LHCN-M2 (cell line): ENCODE data around the gene MRPL24. TPM values are rescaled to one million over a fixed set of nuclear protein-coding genes. Genes with fewer than 3 reads are reported as not detected.
A peak's percentile ranks its signal among the peaks of the same experiment; 100 is the strongest.

Experiments
- DNase-seq: peaks from one replicate; pipeline ENCODE4 v3.0.0-alpha.2; 2012; ENCODE audit warnings: low read depth
- total RNA-seq: library from RNA; depleted of rRNA; stranded (reverse); fragments of >200 nt; gene quantifications from 2 replicates; pipeline ENCODE4 v1.2.3, GENCODE V29; 2014

The MRPL24 gene
- total RNA-seq, 1 experiment from 2014 or later = 86.1 TPM

GRCh38 chr1:156744344-156744743, 3.5 kb upstream of the MRPL24 start:
- DNase-seq = no peak

- no peak for DNase-seq
These were observed 2.7 kb upstream of the MRPL24 start for GRCh38 chr1:156743367-156744302.

GRCh38 chr1:156742801-156743200, 1.9 kb upstream of the MRPL24 start:
- no peak for DNase-seq

GRCh38 chr1:156742017-156742416, 1.1 kb upstream of the MRPL24 start:
- DNase-seq = no peak

GRCh38 chr1:156741481-156741983, 644 bp upstream of the MRPL24 start:
- DNase-seq = no peak

DNA sequence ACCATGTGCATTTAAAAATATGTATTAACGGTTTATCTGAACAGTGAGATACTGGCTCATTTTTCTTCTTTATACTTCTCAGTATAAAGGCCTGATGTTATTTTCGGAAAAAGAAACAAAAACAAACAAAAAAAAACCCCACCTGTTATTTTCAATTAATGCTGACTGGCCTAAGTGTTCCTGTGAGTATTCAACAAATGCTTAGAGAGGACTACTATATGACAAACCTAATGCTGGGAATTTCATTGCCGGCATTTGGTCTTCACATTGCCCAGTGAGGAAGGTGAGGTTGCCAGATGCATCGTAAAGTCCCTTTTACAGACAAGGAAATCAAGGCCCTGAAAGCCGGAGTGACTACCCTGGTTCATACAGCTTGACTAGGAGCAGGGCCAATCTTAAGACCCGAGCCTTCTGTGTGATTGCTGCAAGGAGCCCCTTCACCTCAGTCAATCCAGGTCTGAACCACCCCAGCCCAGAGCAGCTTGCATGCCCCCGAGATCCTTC, 599 bp downstream of the MRPL24 start:
- DNase-seq = peak; percentile 31

DNA sequence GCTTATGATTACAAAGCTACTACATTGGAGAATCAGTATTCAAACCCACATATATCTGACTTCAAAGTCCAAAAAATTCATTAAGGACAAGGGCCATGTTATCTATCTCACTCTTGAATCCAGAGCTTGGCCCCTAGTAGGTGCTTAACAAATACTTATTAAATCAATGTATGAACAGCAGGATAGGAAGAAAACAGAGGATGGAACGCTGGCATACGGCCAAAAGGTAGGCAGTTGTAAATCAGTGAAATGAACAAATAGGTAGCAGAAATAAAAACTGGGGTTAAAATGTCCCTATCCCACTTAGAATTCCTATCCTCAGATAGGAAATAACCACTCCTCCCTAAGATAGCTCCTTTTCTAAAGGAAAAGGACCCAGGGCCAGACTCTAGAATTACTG, 2.0 kb downstream of the MRPL24 start:
- DNase-seq = no peak

DNA sequence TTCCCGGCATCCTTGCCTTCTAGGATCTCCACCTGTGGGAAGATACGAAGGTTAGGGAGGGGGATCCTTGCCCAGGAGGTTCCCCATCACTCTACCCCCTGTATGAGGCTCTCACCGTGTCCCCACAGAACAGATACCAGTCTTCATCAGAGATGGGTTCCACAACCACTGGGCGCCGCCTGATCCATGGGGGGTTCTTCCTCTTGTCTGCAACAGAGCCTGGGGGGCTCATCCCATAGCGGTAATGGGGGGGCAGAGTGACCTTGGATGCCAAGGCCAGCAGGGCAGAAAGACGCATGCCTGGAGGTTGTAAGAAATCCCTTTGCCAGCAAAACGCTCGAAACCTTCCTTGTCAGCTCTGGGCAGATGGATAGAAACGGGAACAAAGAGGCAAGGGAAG, 2.5 kb downstream of the MRPL24 start:
- no peak for DNase-seq

DNA sequence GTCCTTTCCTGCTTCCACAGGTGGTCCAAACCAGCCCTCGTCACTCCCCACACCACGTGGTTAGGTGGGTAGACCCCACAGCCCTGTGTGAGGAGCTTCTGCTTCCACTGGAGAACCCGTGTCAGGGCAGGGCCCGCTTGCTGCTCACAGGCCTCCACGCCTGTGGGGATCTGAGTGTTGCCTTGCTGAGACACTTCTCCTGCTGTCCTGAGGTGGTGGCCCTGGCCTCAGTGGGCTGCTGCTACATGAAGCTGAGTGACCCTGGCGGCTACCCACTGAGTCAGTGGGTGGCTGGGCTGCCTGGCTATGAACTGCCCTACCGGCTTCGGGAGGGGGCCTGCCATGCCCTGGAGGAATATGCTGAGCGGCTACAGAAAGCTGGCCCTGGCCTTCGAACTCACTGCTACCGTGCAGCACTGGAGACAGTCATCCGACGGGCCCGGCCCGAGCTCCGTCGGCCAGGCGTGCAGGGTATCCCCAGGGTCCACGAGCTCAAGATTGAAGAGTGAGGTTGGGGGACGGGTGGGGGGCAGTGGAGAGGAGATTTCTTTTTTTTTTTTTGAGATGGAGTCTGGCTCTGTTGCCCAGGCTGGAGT, 6.8 kb downstream of the MRPL24 start:
- DNase-seq = no peak

GRCh38 chr1:156728599-156729462, 12.1 kb downstream of the MRPL24 start, which contains the start of gene ISG20L2:
Gene ISG20L2, minus strand, starts transcription at chr1:156728766. Its CDS starts 1,114 bp downstream, at chr1:156727652.
- DNase-seq = peak; percentile 97

- DNase-seq = peak; percentile 77
These were observed 12.8 kb downstream of the MRPL24 start, which contains the start of gene METTL25B for GRCh38 chr1:156727926-156728598. Gene METTL25B, plus strand, starts transcription at chr1:156728469. Its CDS starts 636 bp downstream, at chr1:156729105.

GRCh38 chr1:156727492-156727891, 13.4 kb downstream of the MRPL24 start:
- no peak for DNase-seq

GRCh38 chr1:156726549-156727226, 14.2 kb downstream of the MRPL24 start:
- DNase-seq = peak; percentile 69

DNA sequence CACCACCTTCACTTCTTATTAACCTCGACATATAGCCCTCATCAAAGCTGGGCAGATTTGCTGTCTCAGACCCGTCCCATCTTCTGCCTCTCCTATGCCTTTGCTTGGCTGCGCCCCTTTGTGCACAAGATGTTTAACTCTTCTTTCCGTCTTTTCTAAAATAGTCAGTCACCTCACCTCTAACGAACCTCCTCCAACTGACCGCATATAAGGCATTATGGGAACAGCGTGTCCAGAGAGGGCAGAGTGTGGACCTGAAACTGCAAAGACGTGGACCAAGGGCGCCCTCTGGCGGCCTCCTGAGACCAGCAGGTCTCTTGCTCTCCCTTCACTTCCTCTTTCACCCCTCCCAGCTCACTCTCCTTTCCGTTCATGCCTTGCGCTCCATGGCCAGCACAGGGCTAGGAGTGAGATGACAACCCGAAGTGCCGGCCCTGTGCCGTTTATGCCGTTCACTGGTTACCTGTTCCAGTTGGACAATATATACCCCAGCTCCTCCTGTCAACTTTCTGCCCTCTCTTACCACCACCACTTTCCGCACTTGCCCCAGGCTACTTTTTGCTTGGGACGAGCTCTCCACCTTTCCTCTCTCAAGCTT, 15.1 kb downstream of the MRPL24 start:
- peak; percentile 86 for DNase-seq

- no peak for DNase-seq
These were observed 19.4 kb downstream of the MRPL24 start for GRCh38 chr1:156721535-156721934.

- no peak for DNase-seq
These were observed 19.8 kb downstream of the MRPL24 start for GRCh38 chr1:156721131-156721530.

- peak; percentile 17 for DNase-seq
These were observed 23.5 kb downstream of the MRPL24 start for GRCh38 chr1:156717351-156717750.

DNA sequence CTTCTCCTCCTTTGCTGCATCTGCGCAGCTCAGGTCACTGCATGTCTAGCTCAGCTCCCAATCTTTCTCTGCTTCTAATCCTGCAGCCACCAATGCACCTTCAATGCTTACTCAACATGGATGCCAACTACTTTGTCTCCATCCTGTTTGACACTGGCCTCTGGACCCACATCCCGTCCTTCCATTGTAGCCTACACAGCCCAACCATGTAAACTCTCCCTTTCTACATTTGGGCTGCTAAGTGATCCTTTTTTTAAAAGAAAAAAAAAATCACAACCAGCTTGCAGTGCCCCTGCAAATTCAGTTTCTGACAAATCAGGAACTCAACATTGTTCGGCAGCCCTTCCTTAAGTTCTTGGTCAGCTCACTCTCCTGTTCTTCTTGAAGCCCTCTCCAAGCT, 26.1 kb downstream of the MRPL24 start:
- DNase-seq = no peak

DNA sequence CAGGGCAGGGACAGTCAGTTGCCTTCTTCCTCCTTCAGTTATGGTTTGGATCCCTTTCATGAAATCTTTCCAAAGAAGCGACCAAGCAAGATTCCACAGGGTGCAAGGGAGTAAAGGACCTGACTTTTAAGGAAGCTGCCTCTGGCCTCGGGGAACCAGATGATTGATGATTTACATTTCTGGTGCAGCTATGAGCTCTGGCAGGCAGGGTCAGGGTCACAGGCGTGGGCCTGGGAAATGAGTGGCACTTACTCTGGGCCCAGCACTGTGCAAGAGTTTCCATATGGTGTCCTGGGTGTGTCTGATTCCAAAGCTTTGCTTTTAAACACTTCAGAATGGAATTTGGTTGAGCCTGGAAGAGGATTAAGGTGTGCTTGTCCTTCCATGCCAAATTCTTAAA, 28.3 kb downstream of the MRPL24 start:
- DNase-seq = no peak
